Fibroblast of pulmonary artery (primary cell): ENCODE data around the gene PSMC3.

Experiments used
- DNase-seq: peaks from one replicate; pipeline ENCODE4 v3.0.0-alpha.2; 2010; ENCODE audit warnings: low read depth
- H3K4me3 ChIP-seq: replicated peaks from 2 replicates; pipeline ENCODE4 v1.5.1; 2011; ENCODE audit warnings: low read depth, mild to moderate bottlenecking, control low read depth, low read length, moderate library complexity
- CTCF ChIP-seq: IDR thresholded peaks from 2 replicates; pipeline ENCODE4 v1.5.1; 2011; ENCODE audit warnings: mild to moderate bottlenecking, control low read depth, low read length, inconsistent platforms; ENCODE audit errors: missing control alignments

The PSMC3 gene

GRCh38 chr11:47384498-47384897, 41.7 kb downstream of the PSMC3 start:
- TF ChIP-seq CTCF, result no peak
- no peak for DNase-seq
- no peak overlapping the region for H3K4me3 ChIP-seq

GRCh38 chr11:47383071-47383470, 43.2 kb downstream of the PSMC3 start:
- no peak for DNase-seq
- H3K4me3 ChIP-seq, result no peak overlapping the region
- TF ChIP-seq CTCF, result no peak

GRCh38 chr11:47380078-47380477, 46.2 kb downstream of the PSMC3 start:
- TF ChIP-seq CTCF, result no peak
- H3K4me3 ChIP-seq, result no peak overlapping the region
- DNase-seq, result no peak

GRCh38 chr11:47379317-47379716, 46.9 kb downstream of the PSMC3 start:
- no peak overlapping the region for H3K4me3 ChIP-seq
- no peak for DNase-seq
- TF ChIP-seq CTCF, result no peak

- DNase-seq, result no peak
- no peak for TF ChIP-seq CTCF
- H3K4me3 ChIP-seq, result no peak overlapping the region
Observed at GRCh38 chr11:47378836-47379170, 47.4 kb downstream of the PSMC3 start.

- no peak for TF ChIP-seq CTCF
- DNase-seq, result no peak
- H3K4me3 ChIP-seq, result no peak within 1 kb of the TSS
Observed at GRCh38 chr11:47378010-47378835, 48.0 kb downstream of the PSMC3 start, which contains the start of gene SPI1. SPI1 (minus strand) TSS chr11:47378547; CDS start chr11:47378353, 194 bp downstream.

GRCh38 chr11:47377571-47378009, 48.6 kb downstream of the PSMC3 start:
- DNase-seq, result no peak
- no peak for TF ChIP-seq CTCF
- no peak overlapping the region for H3K4me3 ChIP-seq
